ENCODE measurements around the gene MKNK2.

Gene MKNK2

DNA sequence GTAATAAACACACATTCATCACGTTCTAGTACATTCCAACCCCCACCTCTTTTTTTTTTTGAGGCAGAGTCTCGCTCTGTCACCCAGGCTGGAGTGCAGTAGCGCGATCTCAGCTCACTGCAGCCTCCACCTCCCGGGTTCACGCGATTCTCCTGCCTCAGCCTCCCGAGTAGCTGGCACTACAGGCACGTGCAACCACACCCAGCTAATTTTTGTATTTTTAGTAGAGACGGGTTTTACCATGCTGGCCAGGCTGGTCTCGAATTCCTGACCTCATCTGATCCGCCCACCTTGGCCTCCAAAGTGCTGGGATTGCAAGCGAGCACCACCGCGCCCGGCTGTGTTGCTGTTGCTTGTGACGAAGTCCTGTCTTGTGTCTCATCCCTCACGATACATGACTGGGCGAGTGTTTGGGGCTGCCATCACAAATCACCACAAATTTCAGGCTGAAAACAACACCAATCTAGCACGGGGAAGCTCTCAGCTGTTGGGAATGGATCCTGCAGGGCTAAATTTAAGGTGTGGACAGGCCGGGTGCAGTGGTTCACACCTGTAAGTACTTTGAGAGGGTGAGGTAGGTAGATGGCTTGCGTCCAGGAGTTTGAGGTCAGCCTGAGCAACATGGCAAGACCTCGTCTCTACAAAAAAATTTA, 29.4 kb upstream of the MKNK2 start:
- DNase-seq (ENCODE audit: low read depth in 2 of 2): no peak

DNA sequence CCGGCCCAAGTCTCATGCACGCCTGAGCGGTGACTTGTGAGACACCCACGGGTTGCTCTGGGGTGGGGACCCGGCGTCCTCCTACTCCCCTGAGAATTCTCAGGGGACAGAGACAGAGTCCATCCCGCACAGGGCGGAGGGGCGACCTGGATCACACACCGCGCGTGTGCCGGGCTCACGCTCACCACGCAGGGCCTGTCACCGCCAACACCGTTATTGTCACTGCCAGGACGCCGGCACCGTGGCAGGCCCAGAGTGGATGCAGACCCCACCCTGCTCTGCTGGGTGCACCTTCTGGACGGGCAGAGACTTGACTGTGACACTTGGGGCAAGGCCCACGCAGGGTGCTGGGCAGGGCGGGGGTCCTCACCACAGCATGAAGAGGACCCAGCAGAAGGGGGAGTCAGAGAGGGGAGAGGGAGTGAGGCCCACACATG, 28.8 kb upstream of the MKNK2 start:
- DNase-seq (ENCODE audit: low read depth in 2 of 2): no peak

DNA sequence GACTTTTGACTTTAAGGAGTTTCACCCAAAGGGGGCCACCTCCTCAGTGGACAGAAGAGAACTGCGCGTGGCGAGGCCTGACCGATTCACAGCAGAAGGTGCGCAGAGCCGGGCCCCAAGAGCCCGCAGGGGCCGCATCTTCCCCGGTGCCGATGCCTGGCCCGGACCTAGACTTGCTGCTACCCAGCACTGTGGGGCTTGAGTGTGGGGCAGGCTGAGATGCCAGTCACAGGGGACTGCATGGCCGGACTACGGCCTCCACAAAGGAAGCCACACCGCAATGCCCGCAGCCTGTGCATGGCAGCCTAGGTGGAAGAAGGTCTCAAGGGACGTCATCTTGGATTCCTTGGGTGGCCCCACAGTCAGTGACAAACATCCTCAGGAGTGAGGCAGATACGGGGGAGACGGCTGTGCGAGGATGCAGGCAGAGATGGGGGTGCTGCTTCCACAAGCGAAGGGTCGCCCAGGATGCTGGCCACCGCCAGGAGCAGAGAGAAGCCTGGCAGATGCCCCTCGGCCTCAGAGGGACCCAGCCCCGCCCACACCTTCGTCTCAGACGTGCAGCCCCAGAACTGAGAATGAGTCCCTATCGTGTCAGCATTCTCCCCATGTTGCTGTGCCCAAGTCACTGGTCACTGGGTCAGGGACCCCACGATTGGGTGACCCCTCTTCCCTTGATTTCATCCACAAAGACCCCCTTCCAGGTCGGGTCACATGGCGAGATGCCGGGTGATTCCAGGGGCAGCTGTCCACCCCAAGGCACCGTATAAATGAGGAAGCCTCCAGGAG, 28.2 kb upstream of the MKNK2 start:
- no peak for DNase-seq (ENCODE audit: low read depth in 2 of 2)

DNA sequence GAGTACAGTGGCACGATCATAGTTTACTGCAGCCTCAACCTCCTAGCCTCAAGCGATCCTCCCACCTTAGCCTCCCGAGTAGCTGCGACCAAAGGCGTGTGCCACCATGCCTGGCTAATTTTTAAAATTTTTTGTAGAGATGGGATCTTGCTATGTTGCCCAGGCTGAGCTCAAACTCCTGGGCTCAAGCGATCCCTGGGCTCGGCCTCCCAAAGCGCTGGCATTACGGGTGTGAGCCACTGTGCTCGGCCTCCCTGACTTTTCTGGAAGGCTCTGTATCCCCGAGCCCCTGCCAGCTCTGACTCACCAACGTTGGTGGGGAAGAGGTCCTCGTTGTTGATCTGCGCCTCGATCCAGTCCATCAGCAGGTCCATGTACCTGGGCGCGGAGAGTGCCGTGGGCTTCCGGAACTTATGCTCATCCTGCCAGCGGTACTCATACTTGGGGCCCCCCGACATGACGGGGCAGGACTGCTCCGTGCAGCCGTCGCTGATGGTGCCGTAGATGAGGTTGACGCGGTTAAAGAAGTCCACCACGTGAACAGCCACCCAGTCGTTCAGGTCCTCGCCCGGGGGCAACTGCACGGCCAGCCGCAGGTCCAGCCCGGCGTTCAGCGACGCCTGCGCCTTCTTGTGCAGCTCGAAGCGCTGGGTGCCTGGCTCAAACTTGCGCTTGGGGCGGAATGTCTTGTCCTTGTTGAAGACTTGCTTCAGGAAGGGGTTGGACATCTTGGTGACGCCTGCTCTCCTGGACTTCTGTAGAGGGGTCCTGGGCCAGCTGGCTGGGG, 27.0 kb upstream of the MKNK2 start:
- no peak for DNase-seq (ENCODE audit: low read depth in 2 of 2)

DNA sequence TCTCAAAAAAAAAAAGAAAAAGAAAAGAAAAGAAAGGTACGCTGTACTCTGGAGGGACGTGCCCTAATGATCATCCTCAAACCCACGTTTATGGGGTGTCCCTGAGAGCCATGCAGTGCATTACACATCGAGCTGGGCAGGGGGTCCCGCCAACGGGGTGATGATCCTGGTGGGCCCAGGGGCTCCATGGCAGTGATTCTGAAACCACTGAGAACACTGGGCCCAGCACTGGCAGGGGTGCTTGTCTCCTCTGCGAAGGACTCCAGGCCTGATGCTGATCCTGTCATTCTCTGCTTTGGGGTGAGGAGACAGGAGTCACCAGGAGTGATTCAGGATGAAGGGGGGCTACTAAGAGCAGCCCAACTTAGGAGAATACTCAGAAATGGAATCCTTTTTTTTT, 26.4 kb upstream of the MKNK2 start:
- no peak for DNase-seq (ENCODE audit: low read depth in 2 of 2)

DNA sequence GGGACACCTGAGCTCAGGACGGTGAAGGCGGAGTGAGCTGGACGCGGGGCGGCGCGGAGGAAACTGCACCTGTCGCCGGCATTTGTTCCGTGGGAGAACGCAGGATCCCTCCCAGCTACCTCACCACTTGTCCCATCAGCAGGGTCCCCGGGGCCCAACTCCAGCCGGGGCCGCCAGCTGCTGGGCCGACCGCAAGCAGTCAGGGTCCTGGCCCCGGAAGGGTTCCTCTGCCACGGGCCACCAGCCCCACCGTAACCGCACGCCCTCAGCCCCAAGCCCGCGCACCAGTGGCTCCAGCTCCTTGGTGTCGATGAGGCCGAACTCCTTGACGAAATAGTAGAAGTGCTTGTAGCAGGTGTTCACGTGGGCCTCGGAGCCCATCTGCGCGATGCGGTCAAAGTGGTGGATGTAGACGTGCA, 25.5 kb upstream of the MKNK2 start:
- DNase-seq (ENCODE audit: low read depth in 2 of 2): no peak

DNA sequence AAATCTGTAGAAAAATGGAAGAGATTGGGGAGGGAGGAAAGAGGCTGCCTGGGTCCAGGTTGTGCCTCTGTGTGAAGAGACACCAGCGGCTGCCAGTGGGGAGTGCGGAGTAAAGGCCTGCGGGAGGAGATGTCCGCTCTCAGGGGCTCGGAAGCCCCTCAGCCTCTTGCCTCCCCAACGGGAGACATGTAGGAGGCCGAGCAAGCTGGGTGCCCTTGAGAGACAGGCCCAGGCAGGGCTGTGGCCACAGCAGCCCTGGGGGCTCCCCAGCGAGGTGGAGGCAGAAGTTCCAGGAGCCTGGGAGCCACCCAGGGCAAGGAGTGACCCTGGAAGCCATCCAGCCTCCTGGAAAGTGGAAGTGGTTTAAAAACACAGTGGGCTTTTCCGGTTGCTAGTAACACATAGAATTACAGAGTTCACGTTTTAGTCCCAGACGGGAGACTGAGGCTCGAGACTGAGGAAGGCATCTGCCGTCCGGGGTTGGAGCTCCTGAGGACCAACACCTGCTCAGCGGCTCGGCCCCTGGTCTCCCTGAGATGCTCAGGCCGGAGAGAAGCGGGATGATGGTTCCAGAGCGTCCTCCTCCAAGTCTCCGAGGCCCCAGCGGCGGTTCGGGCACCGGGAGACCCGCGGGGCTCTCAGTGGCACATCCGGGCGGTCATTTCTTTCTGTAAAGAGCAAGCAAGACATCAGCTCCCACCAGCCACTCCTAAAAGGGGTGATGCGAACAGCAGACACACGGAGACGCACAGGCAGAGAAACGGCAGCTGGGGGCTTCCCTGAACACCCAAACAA, 21.9 kb upstream of the MKNK2 start:
- no peak for DNase-seq (ENCODE audit: low read depth in 2 of 2)

DNA sequence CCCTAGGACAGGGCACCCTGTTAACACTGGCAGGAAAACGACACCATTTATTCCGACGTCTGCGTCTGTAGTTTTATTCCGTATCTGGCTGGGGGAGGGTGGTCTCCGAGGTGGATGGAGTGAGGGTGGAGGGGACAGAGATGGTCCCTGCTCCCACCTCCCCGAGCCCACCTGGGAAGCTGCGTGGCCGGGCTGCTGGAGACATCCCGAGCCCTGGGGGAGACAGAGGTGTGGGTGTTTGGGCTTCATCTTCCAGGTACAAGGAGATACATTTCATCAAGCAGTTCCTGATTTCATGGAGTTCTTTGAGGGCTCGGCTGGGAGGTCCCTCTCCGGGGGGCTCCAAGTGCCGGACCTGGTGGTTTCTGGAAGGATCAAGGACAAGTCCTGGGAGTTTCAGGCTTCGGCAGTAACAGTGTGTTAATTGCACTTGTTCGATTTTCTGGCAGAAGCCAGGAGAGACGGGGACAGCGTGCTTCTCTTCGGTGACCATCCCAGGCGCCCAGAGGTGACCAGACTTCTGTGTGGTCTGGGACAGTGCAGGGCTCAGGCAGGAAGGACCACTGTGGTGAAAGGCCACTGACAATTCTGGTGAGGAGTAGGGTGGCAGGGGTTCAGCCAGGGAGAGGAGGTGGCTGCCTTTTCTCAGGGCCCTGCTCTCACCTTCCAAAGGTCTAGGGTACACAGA, 20.1 kb upstream of the MKNK2 start:
- DNase-seq (ENCODE audit: low read depth in 2 of 2): no peak

DNA sequence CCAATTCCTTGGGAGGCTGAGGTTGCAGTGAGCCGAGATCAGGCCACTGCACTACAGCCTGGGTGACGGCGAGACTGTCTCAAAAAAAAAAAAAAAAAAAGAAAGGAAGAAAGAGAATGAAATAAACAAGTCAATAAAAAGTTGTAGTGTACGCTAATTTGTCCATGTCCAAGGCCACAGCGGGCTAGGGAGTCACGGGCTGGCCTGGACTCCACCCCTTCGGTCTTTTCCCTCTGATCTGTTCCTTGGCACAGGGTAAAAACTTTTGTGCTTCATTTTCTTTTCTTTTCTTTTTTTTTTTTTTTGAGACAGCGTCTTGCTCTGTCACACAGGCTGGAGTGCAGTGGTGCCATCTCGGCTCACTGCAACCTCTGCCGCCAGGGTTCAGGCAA, 19.4 kb upstream of the MKNK2 start:
- no peak for DNase-seq (ENCODE audit: low read depth in 2 of 2)

DNA sequence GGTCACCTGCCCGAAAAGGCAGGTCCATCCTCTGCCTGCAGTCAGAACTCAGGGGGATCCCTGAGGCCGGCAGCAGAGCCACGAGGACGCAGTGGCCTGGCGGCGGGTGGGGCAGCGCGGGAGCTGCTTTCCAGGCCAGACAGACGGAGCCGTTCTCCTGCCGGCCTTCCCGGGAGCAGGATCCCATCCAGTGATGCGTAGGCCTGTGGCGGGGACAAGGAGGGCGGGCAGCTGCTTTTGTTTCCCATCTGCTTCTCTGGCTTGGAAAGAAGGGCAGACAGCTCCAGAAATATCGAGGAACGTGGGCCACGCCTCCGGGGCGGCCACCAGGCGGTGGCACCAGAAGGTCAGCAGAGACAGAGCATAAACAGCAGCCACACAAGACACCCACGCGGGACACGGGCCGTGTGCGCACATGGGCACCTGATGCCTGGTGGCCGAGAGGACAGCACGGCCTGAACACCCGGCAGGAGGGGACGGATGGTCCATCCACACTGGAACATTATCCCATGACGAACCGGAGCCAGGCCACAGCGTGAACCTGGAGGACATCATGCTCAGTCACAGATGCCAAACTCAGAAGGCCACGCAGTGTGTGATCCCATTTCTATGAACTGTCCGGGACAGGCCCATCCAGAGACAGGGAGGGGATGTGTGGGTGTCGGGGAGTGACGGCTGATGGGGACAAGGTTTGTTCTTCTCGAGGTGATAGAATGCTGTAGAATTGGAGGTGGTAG, 13.9 kb upstream of the MKNK2 start:
- DNase-seq (ENCODE audit: low read depth in 2 of 2): no peak

DNA sequence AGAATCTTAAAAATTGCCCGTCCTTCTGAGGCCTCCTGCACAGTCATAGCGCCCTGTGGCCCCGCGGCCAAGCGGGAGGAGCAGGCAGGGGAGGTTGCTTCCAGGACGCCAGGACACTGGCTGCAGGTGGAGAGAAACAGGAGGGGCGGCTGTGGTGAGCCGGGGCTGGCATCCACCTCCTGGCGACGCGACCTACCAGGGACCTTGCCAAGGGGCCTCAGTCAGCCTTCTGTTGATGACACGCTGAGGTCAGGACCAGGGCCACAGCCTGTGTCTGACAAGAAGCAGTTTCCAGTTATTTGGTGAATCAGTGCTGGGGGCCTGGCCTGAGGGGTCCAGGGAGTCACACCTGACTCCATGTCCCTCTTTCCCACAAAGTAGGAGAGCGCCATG, 13.3 kb upstream of the MKNK2 start:
- DNase-seq (ENCODE audit: low read depth in 2 of 2): no peak

DNA sequence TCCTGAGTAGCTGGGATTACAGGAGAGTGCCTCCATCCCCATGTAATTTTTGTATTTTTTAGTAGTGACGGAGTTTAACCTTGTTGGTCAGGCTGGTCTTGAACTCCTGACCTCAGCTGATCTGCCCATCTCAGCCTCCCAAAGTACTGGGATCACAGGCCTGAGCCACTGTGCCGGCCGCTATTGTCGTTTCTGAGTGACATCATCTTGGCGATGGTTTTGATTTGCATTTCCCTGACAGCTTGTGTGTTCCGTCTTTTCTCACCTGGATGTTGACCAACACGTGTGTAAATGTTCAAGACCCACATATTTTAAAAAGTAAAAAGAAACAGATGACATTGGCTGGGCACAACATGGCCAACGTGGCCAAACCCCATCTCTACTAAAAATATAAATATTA, 12.8 kb upstream of the MKNK2 start:
- DNase-seq (ENCODE audit: low read depth in 2 of 2): no peak

DNA sequence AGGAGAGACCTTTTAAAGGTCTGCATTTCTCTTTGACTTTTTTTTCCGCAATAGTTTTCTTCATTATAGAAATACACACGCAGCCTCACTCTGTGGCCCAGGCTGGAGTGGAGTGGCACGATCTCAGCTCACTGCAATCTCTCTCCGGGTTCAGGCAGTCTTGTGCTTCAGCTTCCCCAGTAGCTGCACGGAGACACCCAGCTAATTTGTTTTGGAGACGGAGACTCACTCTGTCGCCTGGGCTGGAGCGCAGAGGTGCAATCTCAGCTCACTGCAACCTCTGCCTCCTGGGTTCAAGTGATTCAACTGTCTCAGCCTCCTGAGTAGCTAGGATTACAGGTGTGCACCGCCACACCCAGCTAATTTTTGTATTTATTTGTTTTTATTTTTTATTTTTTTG, 11.7 kb upstream of the MKNK2 start:
- no peak for DNase-seq (ENCODE audit: low read depth in 2 of 2)

DNA sequence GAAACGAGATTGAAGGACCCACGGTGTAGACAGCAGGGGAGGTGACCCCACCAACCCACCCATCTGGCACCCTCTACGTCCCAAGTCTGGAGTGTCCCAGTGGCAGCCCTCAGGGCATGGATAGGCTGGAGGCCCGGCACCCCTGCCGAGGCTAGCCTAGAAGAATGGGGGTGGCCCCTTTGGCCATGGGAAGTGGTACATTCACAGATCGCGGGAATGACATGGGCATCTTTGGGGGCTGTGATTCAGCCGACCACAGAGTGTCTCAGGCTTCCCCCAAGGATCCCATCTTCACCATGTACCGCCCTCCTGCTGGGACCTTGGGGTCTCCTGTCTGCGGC, 11.3 kb upstream of the MKNK2 start:
- no peak for DNase-seq (ENCODE audit: low read depth in 2 of 2)

DNA sequence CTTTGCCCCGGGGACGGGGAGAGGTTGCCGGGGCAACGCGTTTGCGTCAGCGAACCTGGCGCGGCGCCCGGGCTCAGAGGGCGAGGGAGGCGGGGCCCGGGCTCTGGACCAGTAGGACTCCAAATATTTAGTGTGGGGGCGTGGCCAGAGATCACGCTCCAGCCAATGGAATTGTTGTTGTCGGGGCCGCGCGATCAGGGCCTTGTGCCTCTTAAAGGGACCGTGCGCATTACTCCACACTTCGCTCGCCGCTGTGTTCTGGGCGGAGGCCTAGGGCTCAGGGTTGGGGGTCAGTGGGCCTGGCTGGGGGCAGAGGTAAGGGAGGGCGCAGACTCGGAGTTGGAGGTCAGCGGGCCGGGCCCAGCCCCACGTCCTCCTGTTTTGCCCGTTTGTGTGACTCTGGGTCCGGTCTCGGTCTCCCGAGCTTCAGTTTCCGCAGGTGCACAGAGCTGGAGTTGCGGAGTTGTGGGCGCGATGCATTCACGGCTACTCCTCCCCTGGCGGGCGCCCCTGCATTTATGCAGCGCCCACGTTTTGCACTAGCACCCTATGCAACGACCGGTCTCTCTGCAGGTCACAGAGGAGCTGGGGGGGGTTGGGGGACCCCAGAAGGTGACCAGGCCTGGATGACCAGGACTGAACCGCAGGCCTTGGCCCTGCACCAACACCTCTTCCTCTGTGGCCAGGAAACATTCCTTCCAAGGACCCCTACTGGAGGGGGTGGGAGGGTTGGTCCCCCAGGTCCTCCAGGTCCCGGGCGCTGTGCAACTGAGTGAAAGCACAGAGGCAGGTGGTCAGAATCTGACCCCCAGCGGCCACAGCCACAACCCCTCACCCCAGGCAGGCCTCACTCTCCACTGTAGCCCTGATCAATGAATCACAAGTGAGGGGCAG, 10.7 kb upstream of the MKNK2 start:
- DNase-seq (ENCODE audit: low read depth in 2 of 2): peak; percentile 94 to 95

DNA sequence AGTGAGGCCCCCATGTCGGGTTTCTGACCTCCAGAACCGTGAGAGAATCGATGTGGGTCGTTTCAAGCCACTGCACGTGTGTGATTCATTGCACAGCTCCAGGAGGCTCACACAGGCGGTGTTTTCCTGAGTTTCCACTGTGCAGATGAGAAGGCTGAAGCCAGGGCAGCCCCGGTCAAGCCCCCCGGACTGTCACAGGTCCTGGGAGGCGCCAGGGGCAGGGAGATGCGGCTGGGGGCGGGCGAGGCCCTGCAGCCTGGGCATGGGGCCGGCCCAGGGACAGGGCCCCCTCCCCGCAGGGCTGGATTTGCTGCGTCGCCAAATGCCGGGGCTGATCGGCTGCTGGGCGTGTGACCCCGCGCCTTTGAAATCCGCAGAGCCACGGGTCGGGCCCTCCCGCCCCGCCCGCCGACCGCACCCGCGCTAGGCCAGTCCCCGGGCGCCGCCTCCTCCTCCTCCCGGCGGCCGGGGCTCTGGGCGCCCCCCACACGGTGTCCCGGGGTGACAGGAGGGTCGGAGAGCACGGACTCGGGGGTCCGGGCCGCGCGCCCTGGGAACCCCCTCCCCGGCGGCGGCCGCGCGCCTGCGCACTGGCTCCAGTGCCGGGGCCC, 9.9 kb upstream of the MKNK2 start:
- DNase-seq (ENCODE audit: low read depth in 2 of 2): peak; percentile 6 to 9

DNA sequence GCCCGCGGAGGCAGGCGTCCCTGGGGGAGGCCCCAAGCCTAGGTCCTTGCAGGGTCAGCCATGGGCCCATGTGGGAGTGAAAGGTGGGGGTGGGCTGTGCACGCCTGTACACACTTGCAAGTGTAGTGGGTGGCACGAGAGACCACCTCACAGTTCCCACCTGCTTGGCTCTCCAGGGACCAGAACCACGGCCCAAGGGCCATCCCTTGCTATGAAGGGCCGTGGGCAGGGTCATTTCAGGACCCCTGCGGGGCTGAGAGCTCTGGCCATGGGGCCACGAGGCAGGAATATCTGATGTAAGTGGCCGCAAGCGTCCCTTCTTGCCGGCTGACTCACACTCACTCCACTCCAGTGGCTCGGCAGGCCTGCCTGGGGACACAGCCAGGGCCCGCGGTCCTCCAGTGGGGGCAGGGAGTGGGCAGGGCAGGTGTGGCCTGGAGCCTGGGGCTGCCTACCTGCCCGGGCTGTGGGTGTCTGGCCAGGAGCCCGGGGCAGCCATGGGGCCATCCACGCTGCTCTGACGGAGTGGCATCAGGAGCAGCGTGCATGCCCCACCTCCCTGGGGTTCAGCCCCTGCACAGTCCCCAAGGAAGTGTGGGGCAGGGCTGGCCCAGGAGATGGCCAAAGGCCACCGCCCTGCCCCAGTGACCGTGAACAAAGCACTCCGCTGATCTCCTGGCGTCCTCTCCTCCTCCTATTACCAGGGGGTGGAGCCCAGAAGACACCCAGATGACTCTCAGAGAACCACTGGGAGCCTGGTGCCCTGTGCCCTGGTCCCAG, 8.6 kb upstream of the MKNK2 start:
- peak; percentile 9 to 18 for DNase-seq (ENCODE audit: low read depth in 2 of 2)

All from fibroblast of skin of left quadriceps (primary cell).